GM12865 (cell line): ENCODE results near the gene CLEC2B.
"Not testable (repeated sequence)": the region's sequence is repeated elsewhere in the genome, so short reads cannot be mapped to it uniquely, and the experiment has no call there.

Source experiments
- DNase-seq: peaks from one replicate; pipeline ENCODE4 v3.0.0; 2010; ENCODE audit warnings: low read depth
- H3K4me3 ChIP-seq: 2 replicates; pipeline ENCODE4 v1.5.1; 2011; ENCODE audit warnings: mild to moderate bottlenecking, low read depth, low read length, control low read depth
- TF ChIP-seq, protein P1 (sequence below): IDR thresholded peaks from 2 replicates; pipeline ENCODE4 v1.5.1; 2011; ENCODE audit warnings: low read length, control low read depth, low read depth, inconsistent platforms; ENCODE audit not compliant: insufficient read depth; ENCODE audit errors: missing control alignments

CLEC2B gene

DNA sequence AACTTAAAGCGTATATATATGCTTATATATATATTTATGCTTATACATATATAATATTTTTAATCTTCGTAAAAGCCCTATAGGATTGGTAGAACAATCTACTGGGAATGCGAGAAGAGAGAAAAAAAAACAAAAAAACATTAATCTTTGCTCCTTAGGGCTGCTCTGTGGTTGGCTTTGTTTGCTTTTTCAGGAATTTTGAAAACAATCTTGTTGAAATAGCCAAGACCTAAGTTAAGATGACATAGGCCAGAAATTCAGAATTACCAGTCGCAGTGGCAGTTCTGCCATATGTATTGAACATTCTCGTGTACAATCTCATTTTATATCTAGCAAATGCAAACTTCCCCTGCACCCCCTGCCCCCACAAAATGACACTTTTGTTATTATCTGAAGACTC lies 12.8 kb upstream of the CLEC2B start:
- no peak overlapping the region for H3K4me3 ChIP-seq
- TF ChIP-seq, protein P1, sequence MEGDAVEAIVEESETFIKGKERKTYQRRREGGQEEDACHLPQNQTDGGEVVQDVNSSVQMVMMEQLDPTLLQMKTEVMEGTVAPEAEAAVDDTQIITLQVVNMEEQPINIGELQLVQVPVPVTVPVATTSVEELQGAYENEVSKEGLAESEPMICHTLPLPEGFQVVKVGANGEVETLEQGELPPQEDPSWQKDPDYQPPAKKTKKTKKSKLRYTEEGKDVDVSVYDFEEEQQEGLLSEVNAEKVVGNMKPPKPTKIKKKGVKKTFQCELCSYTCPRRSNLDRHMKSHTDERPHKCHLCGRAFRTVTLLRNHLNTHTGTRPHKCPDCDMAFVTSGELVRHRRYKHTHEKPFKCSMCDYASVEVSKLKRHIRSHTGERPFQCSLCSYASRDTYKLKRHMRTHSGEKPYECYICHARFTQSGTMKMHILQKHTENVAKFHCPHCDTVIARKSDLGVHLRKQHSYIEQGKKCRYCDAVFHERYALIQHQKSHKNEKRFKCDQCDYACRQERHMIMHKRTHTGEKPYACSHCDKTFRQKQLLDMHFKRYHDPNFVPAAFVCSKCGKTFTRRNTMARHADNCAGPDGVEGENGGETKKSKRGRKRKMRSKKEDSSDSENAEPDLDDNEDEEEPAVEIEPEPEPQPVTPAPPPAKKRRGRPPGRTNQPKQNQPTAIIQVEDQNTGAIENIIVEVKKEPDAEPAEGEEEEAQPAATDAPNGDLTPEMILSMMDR, result no peak
- no peak for DNase-seq

- TF ChIP-seq, protein P1, result no peak
- no peak within 1 kb of the TSS for H3K4me3 ChIP-seq
- DNase-seq, result no peak
Observed at GRCh38 chr12:9881246-9881645, 12.1 kb upstream of the CLEC2B start, which contains the start of gene KLRF2. TSS of gene KLRF2 (plus strand) at chr12:9881489. CDS start at chr12:9881596, 107 bp downstream.

DNA sequence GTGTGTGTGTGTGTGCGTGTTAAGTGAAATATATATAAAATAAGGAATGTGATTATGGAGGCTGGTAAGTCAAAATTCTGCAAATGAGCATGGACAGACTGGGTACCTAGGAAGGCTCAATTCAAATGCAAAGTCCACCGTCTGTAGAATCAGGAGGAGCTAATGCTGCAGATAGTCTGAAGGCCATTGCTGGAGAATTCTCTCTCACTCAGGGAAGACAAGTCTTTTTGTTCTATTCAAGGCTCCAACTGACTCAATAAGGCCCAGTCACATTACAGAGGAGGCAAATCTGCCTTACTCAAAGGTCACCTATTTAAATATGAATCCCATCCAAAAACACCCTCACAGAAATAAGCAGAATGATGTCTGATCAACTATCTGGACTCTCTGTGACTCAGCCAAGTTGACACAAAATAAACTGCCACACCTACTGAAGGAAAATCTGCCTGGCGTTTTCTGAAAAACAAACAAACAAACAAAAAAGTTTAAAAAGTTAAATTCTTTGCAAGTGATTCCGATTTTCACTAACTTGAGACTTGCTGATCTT lies 11.5 kb upstream of the CLEC2B start:
- TF ChIP-seq, protein P1, result no peak
- no peak for DNase-seq
- no peak overlapping the region for H3K4me3 ChIP-seq

DNA sequence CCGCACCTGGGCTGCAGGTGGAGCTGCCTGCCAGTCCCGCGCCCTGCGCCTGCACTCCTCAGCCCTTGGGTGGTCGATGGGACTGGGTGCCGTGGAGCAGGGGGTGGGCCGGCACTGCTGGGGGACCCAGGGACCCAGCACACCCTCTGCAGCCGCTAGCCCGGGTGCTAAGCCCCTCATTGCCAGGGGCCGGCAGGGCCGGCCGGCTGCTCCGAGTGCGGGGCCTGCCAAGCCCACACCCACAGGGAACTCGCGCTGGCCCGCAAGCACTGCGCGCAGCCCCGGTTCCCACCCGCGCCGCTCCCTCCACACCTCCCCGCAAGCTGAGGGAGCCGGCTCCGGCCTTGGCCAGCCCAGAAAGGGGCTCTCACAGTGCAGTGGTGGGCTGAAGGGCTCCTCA lies 7.0 kb upstream of the CLEC2B start:
- not testable (repeated sequence) for DNase-seq, H3K4me3 ChIP-seq

GRCh38 chr12:9872742-9873141 lies 3.6 kb upstream of the CLEC2B start:
- DNase-seq, result no peak
- no peak overlapping the region for H3K4me3 ChIP-seq
- TF ChIP-seq, protein P1, result no peak

- H3K4me3 ChIP-seq, result no peak overlapping the region
- TF ChIP-seq, protein P1, result no peak
- no peak for DNase-seq
Observed at GRCh38 chr12:9872162-9872561, 3.0 kb upstream of the CLEC2B start.

- DNase-seq, result no peak
- TF ChIP-seq, protein P1, result no peak
- H3K4me3 ChIP-seq, result peak overlapping the region; percentile 85
Observed at GRCh38 chr12:9870286-9870866, 1.2 kb upstream of the CLEC2B start.

DNA sequence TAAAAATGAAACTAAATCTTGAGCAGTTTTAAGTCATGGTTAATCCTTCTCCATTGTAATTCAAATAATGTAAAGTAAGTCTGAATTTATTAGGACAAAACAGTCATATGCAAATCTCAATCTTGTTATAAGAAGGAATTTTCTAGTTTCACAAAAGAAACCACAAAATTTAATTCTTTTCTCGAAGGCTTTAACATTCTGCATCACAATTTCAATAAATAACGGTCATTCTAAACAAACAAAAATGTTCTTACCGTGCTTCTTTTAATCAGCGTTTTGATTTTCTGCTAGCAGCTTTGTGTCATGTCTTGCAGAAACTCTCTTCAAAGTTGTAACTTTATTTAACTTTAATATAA lies 225 bp downstream of the CLEC2B start:
- TF ChIP-seq, protein P1, result no peak
- no peak for DNase-seq
- peak overlapping the region; percentile 85 for H3K4me3 ChIP-seq
